HG03457 (cell line): ENCODE results near the gene BDKRB1.

Experiments
- ATAC-seq: cut with Tn5 transposase; IDR thresholded peaks from one replicate; pipeline ENCODE4 v1.9.1; 2021; ENCODE audit warnings: moderate number of reproducible peaks; ENCODE audit not compliant: unreplicated experiment

BDKRB1 gene

DNA sequence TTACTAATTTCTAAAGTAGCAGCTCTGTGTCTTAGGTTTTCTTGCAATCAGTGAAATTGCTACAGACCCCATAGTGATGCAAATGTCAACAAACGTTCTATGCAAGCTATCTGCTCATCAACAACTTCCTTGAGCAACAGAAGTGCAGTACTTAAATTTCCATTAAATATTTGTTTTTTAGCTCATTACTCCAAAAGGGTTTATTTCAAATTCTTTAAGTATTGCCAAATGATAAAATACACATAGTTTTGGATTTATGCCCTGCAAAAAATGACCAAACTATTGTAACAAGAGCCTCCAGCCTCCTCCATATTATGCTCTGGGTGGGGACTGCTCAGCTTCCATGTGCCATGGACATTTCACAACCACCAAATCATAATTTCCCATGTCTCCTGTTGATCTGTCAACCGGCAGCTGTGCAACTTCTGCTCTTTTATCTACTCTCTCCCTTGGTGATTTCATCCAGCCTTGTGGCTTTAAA is 4.4 kb downstream of the BDKRB1 start:
- ATAC-seq = no peak

DNA sequence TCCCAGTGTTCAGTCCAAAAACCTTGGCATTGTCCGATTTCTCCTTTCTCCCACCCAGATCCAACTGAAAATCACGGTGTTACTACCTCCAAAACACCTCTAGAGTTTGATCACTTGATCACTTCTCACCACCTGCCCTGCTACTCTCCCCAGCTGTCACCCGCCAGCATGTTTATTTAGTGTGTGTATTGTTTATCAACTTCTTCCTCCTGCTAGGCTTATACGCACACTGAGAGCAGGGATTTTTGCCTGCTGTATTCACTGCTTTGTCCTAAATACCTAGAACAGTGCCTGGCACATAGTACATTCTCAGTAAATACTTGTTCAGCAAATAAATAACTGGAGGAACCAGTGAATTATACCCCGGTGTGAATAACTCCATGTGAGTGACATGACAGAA is 5.0 kb downstream of the BDKRB1 start:
- no peak for ATAC-seq

DNA sequence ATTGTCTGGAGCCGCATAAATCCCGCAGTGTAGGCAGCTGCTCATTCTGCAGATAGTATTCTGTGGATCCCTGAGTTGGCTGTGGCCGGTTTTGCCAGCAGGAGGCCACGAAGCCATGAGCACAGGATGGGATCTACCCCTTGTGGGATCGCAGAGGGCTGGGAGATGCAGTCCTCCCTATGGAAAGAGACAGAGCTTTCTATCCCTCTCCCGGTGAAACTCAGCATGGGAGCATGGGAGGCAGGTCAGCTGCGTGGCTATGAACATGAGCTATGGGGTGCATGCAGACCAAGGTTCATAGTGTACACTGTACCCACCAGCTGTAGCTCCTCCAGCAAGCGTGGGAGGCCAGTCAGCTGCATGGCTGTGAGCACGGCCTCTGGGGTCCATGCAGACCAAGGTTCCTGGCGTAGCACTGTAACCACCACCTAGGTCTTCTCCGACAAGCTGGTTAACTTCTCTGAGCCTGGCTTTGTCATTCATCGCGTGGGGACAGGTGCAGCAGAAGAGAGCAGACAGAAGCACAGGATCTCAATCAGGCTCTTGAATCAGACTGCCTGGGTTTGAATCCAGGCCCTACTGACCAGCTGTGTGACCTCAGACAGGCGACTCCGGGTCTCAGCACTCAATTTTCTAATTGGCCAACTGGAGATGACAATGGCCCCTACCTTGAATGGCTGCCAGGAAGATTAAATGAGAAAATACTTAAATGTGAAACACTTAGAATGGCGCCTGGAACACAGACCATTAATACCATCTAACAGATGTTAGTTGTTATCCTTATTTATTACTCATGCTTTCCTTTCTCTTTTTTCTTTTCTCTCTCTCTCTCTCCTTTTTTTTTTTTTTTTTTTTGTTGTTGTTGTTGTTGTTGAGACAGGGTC is 6.0 kb downstream of the BDKRB1 start:
- ATAC-seq = no peak

DNA sequence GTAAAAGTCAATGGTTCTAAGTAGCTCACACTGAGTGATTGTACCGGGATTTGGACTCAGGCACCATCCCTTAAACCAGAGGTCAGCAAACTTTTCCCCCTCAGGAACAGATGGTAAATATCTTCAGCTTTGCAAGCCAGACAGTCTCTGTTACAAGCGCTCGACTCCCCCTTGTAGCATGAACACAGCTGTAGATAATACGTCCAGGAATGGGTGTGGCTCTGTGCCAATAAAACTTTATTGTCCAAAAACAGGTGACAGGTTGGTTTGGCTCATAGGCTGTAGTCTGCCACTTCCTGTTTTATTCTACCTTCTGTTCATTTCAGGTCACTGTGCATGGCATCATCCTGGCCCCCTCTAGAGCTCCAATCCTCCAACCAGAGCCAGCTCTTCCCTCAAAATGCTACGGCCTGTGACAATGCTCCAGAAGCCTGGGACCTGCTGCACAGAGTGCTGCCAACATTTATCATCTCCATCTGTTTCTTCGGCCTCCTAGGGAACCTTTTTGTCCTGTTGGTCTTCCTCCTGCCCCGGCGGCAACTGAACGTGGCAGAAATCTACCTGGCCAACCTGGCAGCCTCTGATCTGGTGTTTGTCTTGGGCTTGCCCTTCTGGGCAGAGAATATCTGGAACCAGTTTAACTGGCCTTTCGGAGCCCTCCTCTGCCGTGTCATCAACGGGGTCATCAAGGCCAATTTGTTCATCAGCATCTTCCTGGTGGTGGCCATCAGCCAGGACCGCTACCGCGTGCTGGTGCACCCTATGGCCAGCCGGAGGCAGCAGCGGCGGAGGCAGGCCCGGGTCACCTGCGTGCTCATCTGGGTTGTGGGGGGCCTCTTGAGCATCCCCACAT is 7.6 kb downstream of the BDKRB1 start:
- no peak for ATAC-seq

DNA sequence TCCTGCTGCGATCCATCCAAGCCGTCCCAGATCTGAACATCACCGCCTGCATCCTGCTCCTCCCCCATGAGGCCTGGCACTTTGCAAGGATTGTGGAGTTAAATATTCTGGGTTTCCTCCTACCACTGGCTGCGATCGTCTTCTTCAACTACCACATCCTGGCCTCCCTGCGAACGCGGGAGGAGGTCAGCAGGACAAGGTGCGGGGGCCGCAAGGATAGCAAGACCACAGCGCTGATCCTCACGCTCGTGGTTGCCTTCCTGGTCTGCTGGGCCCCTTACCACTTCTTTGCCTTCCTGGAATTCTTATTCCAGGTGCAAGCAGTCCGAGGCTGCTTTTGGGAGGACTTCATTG is 8.2 kb downstream of the BDKRB1 start:
- ATAC-seq = no peak

DNA sequence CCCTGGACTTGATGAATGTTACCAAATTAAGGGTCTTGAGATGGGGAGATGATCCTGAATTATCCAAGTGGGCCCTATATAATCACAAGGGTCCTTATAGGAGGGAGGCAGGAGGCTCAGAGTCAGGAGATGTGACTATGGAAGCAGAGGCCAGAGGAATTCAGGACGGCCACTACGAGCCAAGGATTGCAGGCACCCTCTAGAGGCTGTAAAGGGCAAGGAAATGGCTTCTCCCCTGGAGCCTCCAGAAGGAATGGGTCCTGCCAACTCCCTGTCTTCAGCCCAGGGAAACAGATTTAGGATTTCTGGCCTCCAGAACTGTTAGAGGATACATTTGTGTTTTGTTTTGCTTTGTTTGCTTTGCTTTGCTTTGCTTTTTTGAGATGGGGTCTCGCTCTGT is 8.8 kb downstream of the BDKRB1 start:
- no peak for ATAC-seq

DNA sequence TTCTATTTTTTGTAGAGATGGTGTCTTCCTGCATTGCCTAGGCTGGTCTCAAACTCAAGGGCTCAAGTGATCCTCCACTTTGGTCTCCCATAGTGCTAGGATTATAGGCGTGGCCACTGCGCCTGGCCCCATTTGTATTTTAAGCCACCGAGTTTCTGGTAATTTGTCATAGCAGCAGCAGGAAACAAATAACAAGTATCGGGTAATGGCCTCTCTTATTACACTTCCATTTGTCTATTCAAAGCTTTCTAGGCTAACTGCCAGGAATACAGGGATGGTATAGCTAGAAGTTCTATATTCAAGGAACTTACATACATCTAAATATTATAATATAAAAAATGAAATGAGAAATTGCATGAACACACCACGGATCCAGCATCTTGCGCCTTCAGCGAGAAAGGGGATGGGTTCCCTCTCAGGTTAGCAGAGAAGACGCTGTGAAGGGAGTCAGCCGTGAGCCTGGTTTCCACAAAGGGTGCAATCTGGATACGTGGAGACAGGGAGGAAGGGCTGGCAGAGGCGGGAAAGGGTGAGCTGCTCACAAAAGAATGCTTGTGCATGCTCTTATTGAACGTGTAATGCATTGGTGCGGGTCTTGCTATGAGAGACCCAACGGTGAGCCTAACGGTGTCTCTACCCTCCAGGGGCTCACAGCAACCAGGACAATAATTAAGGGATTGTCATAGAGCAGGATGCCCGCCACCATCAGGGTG is 9.5 kb downstream of the BDKRB1 start:
- no peak for ATAC-seq

DNA sequence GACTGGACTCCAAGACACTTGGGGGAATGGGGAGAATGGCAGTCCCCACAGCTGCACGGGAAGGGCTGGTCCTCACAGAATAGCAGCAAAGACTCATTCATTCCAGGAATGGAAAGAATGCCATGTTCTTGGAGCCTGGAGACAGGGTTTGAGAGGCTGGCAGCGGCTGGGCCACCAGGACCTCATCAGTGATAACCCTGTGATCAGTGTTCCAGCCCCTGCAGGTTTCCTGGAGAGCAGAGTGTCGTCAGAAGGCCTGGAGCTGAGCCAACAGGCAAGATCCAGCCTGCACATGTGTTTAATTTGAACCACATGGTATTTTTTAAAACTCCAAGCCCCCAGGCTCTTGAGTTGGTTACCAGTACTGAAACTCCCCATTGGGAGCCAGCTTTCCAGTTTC is 11.3 kb downstream of the BDKRB1 start:
- no peak for ATAC-seq

DNA sequence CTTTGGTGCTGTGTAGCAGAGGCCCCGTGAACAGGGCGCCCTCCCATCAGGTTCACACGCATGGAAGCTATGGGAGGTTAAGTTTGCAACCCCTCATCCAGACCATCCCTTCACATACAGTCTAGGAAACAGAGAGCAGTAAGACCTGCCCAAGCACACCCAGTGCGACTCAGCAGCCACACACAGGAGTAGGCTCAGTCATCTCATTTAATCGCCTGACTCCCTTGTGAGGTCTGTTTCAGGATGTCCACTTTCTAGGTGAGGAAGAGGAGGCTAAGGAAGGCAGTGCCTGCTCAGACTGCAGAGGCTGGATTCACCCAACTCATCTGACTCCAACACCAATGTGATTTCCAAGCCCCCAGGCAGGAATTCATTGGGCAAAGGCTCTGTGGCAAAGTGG is 11.9 kb downstream of the BDKRB1 start:
- ATAC-seq = no peak

DNA sequence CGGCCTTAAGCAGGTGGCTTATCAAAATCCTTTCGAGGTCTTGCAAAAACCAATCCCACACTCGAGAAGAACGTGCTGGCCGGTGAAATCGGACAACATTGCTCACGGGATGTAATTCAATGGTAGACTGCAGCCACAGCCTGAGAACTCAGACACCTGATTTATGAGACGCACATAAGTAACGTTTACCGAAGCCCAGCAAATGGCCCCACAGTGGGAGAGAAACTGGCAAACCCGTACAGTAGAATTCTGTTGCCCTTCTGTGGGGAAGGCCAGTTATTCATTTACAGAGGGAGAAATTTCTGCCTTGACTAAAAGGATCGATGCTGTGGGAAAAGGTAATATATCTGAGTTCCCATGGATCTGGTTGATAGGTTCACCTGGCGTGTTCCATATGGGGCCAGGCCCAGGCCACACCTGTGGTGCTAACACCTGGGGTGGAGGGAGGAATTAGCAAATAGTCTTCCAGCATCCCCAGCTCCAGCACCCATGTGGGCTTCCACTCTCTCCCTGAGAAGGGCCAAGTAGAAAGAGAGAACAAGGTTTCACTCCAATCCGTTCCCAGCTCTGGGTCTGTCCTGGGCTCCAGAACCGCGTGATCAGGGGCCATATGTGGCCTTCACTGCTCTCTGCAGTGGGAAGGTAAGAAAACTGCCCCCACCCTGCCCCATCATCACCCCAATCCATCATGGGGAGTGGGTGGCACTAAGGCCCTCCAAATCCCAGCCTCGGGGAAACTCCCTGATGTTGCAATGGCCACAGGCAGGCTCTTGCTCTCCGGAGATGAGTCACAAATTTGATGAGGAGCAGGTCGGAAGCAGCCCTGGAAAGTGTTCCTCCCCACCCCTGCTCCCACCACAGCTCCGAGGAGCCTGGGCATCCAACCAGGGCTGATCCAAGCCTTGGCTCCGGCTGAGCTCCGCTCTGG is 12.7 kb downstream of the BDKRB1 start:
- ATAC-seq = no peak

DNA sequence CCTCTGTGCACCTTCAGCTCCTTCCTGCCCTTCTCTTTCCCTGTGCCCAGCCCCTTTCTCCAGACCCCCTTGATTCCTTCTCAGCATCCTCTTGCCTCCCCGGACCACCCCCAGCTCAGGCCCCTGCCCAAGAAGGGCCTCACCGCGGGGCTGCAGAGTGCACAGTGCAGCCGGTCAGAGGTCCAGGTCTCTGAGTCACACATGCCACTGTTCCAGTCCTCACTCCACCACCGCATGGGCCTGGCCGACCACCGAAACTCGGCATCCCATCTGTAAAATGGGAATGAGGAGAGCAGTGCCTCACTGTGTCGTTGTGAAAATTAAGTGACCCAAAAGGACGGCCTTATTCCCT is 13.3 kb downstream of the BDKRB1 start:
- no peak for ATAC-seq

DNA sequence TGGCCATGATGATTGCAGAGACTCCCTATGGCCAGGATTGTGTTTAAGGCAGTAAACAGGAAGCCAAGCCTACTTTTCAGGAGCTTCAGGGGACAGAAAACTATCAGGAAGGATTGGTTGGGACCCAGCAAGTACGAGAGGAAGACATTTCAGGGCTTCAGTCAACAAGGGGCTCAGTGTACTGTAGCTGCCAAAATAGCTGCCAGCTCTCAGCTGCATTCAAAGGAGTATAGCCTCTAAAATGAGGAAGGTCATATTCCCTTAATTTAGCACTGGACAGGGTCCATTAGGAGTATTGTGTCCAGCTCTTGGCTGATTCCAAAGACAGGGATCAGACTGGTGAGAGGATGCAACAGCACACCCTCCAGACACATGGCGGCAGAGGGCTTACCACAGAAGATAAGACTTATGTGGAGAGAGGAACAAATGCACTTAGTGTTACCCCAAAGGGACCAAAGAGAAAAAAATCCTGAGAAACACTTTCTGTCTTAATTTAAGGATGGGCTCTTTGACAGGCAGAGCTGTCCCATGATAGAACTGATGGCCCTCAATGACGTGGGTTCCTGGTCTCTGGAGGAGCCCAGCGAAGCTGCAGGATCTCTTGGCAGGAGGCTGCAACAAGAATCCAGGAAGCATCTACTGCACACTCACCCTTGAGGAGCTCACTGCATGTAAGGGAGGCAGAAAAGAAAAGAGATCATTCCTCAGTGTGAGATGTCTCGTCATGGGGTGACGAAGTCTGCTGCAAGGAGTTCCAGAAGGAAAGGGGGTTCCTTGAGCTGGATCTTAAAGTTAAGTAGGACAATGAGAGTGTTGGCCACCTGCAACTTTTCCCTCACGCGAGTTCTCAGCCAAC is 14.8 kb downstream of the BDKRB1 start:
- ATAC-seq = no peak

DNA sequence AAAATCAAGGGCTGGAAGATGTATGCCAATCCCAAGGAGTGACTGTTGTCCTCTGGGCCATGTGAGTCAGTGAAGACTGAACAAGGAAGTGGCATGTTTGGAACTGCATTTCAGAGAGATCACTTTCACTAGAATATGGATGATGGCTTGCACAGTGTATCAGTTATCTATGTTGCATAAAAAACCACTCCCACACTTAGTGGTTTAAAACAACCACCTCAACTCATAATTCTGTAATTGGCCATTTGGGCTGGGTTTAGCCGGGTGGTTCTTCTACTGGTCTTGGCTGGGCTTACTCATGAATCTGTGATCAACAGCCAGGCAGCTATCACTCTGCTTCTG is 15.4 kb downstream of the BDKRB1 start:
- no peak for ATAC-seq

DNA sequence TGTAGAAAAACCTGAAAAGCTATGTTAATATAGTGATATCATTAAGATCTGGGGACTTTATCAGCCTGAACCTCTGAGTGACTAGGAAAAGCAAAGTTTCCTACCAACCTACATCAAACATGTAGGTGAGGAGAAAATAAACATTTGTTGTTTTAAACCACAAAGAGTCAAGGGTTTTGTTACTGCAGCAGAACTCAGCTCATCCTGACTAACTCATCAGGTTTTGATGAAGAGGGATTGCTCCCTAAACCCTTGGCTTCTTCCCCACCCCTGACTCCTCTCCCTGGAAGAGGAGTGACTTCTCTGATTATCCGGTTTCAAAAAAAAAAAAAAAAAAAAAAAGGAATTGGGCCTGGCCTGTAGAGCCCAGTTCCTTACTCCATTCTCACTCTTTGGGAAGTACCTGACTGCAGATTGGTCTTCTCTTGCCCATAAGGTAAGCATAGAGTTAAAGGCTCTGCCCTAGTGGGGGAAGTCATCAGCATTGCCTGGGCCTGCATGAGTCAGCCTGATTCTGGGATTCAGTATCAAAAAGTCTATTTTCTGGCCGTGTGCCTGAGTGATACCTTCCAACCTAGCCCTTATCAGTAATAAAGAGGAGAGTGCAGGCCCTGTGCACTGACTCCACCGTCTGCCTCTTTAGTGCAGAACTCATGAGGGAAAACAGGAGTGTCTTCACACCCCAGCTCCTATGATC is 16.9 kb downstream of the BDKRB1 start:
- no peak for ATAC-seq

DNA sequence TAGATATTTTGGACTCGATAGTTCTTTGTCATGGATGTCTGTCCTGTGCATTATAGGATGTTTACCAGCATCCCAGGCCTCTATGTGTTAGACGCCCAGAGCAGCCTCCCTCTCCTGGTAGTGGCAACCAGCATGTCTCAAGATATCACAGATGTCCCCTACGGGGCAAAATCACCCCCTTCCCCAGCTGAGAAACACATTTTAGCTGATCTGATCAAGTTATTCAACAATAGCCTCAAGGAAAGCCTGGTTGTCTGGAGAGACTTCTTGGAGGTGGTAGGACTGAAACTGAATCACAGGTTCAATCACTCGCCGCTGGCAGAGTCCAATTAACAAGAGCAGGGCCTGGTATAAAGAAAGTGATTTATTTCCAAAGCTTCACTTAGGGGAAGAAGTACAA is 17.6 kb downstream of the BDKRB1 start:
- no peak for ATAC-seq

DNA sequence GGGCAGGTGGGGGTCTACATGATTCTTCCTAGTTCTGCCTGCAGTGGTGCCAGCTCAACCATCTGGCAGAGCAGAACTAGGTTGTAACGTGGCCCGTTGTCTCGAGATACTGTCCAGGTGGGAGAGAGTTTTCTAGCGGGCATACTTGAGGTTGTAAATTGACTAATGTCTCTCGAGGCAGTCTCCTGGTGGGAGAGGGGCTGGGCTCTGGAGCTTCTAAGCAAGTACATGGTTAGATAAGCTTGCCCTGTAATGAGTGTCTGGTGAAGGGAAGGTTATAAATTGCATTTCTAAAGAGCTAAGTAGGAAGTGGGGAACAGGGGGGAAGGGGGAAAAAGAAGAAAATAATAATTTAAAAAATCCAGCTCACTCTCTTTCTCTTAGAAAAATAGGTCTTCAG is 18.1 kb downstream of the BDKRB1 start:
- no peak for ATAC-seq

DNA sequence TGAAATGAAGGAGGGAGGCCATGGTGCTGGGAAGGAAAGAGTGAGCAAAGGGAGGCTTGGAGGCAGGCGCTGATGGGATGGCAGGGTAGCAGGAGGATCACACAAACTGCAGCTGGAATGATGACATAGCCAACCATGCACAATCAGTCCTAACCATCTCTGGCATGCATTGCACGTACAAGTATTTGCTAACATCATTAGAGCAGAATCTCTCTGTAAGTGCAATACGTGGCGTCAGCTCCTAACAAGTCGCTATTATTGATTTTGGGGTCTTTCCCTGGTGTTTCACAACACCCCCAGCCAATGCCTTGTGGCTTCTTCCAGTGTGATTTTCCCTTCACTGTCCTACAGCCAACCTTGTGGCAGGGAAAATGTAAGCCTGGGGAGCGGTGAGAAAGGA is 18.5 kb downstream of the BDKRB1 start:
- ATAC-seq = no peak

DNA sequence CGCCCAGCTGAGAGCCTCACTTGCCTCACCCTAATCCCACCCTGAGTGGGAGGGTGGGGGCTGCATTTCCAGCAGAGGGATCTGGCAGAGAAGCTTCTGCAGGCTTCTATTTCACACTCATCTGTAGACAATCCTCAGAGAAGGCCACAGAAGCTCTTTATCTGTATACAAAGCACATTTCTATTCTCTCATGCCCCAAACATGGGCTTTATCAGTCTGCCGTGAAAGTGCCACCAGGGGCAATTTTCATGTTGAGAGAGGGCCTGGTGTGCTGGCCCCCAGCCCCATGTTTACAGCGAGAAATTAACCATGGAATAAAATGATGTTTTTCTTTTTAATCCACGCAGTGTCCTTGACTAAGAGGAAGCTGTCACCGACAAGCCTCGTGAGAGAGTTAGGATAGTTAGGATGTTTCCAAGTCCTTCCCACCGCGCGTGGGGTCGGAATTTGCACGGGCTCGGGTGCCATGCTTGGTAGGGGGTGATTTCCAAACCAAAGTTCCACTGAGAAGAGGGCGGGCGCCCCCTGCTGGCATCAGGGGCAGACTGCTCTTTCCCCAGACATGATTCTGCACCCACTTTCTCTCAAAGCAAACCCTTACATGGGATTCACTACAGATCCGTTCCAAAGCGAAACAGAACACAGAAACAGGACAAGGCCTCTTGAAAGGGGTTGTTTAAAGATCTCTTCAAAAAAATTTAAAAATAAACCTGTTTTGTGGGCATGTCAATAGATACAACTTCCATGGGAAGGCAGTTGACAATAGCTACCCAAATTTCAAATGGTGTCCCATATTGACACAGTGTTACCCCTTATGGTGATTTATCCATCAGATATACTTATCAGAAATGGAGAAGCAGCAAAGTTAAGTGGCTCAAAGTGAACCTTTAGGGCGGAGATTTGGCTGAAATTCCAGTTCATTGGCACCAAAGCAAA is 19.4 kb downstream of the BDKRB1 start:
- no peak for ATAC-seq
